22Rv1 (cell line): ENCODE data around the gene CEP131.

Experiments used
- CTCF ChIP-seq: fragments of 450-650 bp; IDR thresholded peaks from 2 replicates; pipeline ENCODE4 v1.5.1; 2017; ENCODE audit warnings: mild to moderate bottlenecking
- ZFX ChIP-seq: fragments of 450-650 bp; IDR thresholded peaks from 2 replicates; pipeline ENCODE4 v1.6.1; 2017; ENCODE audit warnings: antibody characterized with exemption, borderline replicate concordance

DNA sequence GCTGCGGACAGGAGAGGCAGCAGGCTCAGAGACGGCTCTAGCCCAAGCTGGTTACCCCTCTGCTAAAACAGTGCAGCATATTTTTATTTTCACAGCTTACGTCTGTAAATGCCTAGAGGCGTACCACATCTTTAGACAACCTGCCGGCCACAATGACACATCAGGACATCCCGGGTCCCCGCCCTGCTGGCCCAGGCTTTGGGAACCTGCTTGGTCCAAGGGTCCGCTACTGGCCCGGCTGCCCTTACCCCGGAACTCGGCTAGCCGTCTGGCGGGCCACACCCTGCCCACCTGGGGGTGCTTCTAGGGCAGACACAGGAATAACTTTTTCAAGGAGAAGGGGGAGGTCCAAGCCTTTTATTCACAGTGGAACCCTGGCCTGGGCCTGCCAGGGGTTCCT is 4.3 kb downstream of the CEP131 start:
- TF ChIP-seq CTCF = no peak
- TF ChIP-seq ZFX = no peak
